ENCODE measurements around the gene MAST3. TPM values are rescaled to one million over a fixed set of nuclear protein-coding genes. Genes with fewer than 3 reads are reported as not detected.

MAST3 gene
- total RNA-seq, 1 donor from 2014 or later, result 3.9 TPM

GRCh38 chr19:18172331-18173053 is 74.9 kb downstream of the MAST3 start:
- Mint-ChIP-seq H3K9me3 (ENCODE audit: unreplicated experiment) (no peaks in the 10 kb centered on the region), H3K27ac (ENCODE audit: unreplicated experiment) (no peak overlapping the region), H3K4me3 (ENCODE audit: unreplicated experiment) (no peak overlapping the region), H3K27me3 (ENCODE audit: unreplicated experiment) (peaks cover 5% of the 10 kb centered on the region), H3K36me3 (ENCODE audit: low read depth, unreplicated experiment) (peaks cover under 1% of the 10 kb centered on the region), H3K4me1 (ENCODE audit: unreplicated experiment) (no peaks in the 10 kb centered on the region)
- no peak for DNase-seq (ENCODE audit: low spot score)
- TF ChIP-seq CTCF (IDR thresholded peaks at IDR 0.05; ENCODE audit: unreplicated experiment), result no peak

DNA sequence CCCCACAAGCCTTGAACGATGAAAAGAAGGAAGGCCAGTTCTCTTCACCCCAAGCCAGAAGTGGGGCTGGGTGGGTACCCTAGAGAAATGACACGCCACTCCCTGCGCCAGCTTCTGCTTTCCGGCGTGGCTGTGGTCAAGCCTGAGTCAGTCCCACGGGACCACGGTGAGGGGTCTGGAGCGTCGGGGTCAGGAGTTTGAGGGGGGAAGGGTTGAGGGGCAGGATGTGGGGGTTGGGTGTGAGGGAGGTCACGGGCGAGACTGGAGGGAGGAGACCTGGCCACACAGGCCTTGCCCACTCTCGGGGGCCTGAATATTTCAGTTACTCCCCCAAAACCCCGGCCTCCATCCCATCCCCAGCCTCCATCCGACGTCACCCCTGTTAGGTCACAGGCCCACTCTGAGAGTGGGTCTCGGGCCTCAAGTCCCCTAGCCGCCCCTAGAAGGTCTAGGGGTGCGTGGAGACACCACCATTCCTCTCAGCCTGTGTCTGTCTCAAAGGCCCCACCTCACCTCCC is 75.5 kb downstream of the MAST3 start:
- no peak for TF ChIP-seq CTCF (IDR thresholded peaks at IDR 0.05; ENCODE audit: unreplicated experiment)
- peaks cover 5% of the 10 kb centered on the region for H3K27me3 Mint-ChIP-seq (ENCODE audit: unreplicated experiment)
- H3K4me3 Mint-ChIP-seq (ENCODE audit: unreplicated experiment), result no peak overlapping the region
- no peaks in the 10 kb centered on the region for H3K4me1 Mint-ChIP-seq (ENCODE audit: unreplicated experiment)
- H3K36me3 Mint-ChIP-seq (ENCODE audit: low read depth, unreplicated experiment), result no peaks in the 10 kb centered on the region
- DNase-seq (ENCODE audit: low spot score), result no peak
- H3K27ac Mint-ChIP-seq (ENCODE audit: unreplicated experiment), result no peak overlapping the region
- no peaks in the 10 kb centered on the region for H3K9me3 Mint-ChIP-seq (ENCODE audit: unreplicated experiment)

DNA sequence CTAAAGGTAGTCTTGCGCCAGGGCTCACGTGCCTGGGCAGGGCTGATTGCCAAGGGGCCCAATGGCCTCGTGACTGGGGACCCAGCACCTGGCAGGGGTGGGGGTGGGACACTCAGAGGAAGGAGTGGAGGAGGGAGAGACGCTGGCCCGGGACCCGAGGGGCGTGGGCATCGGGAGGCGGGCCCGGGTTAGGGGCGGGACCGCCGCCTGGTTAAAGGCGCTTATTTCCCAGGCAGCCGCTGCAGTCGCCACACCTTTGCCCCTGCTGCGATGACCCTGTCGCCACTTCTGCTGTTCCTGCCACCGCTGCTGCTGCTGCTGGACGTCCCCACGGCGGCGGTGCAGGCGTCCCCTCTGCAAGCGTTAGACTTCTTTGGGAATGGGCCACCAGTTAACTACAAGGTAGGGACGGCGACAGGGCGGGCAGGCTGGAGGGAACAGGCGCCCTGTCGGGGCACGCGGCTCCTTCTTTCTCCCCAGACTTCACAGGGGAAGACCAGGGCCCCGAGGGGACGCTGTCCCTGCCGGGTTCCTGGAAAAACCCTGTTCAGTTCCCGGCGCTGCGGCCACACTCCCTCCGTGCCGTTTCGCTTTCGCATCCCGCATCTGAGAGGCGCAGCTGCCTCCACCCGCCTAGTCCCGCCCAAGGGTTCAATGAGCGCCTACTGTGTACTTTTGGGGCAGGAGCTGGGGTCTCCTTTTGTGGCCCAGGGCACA is 76.2 kb downstream of the MAST3 start, which contains the start of gene IFI30:
Gene IFI30, plus strand, starts transcription at position 242 of the 717 bp plus-strand sequence. Its CDS starts 29 bp downstream, at position 271.
- H3K27ac Mint-ChIP-seq (ENCODE audit: unreplicated experiment), result no peak within 1 kb of the TSS
- DNase-seq (ENCODE audit: low spot score), result no peak
- H3K36me3 Mint-ChIP-seq (ENCODE audit: low read depth, unreplicated experiment), result no peaks in the 10 kb centered on the region
- H3K4me1 Mint-ChIP-seq (ENCODE audit: unreplicated experiment), result no peaks in the 10 kb centered on the region
- no peaks in the 10 kb centered on the region for H3K9me3 Mint-ChIP-seq (ENCODE audit: unreplicated experiment)
- TF ChIP-seq CTCF (IDR thresholded peaks at IDR 0.05; ENCODE audit: unreplicated experiment), result no peak
- H3K27me3 Mint-ChIP-seq (ENCODE audit: unreplicated experiment), result peaks cover 5% of the 10 kb centered on the region
- H3K4me3 Mint-ChIP-seq (ENCODE audit: unreplicated experiment), result no peak within 1 kb of the TSS

DNA sequence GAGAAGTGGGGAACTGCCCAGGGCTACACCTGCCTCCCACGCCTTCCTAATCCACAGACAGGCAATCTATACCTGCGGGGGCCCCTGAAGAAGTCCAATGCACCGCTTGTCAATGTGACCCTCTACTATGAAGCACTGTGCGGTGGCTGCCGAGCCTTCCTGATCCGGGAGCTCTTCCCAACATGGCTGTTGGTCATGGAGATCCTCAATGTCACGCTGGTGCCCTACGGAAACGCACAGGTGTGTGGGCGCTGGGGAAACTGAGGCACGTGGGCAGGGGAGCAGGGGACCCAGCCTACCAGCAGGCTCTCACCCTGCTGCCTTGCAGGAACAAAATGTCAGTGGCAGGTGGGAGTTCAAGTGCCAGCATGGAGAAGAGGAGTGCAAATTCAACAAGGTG is 77.4 kb downstream of the MAST3 start:
- no peak for TF ChIP-seq CTCF (IDR thresholded peaks at IDR 0.05; ENCODE audit: unreplicated experiment)
- Mint-ChIP-seq H3K36me3 (ENCODE audit: low read depth, unreplicated experiment) (no peaks in the 10 kb centered on the region), H3K9me3 (ENCODE audit: unreplicated experiment) (no peaks in the 10 kb centered on the region), H3K27me3 (ENCODE audit: unreplicated experiment) (peaks cover 5% of the 10 kb centered on the region), H3K4me1 (ENCODE audit: unreplicated experiment) (no peaks in the 10 kb centered on the region), H3K27ac (ENCODE audit: unreplicated experiment) (no peak overlapping the region), H3K4me3 (ENCODE audit: unreplicated experiment) (no peak overlapping the region)
- DNase-seq (ENCODE audit: low spot score), result no peak
